HG02981 (cell line): ENCODE measurements around the gene CYP4F22.
"Not testable (repeated sequence)": the region's sequence is repeated elsewhere in the genome, so short reads cannot be mapped to it uniquely, and the experiment has no call there.

Experiments used
- ATAC-seq: cut with Tn5 transposase; IDR thresholded peaks from one replicate; pipeline ENCODE4 v1.9.1; 2021; ENCODE audit warnings: mild to moderate bottlenecking, moderate library complexity; ENCODE audit not compliant: unreplicated experiment

Gene CYP4F22

GRCh38 chr19:15564534-15565168 lies 56.3 kb downstream of the CYP4F22 start:
- ATAC-seq, result no peak

GRCh38 chr19:15570420-15570819 lies 62.1 kb downstream of the CYP4F22 start:
- ATAC-seq, result no peak

GRCh38 chr19:15575406-15575805 lies 67.1 kb downstream of the CYP4F22 start:
- ATAC-seq, result no peak

- no peak for ATAC-seq
These were observed 68.3 kb downstream of the CYP4F22 start for GRCh38 chr19:15576526-15577156.

- no peak for ATAC-seq
These were observed 69.0 kb downstream of the CYP4F22 start for GRCh38 chr19:15577184-15577771.

GRCh38 chr19:15583346-15583745 lies 75.0 kb downstream of the CYP4F22 start:
- no peak for ATAC-seq

- ATAC-seq, result no peak
These were observed 75.8 kb downstream of the CYP4F22 start for GRCh38 chr19:15584095-15584494.

- no peak for ATAC-seq
These were observed 76.3 kb downstream of the CYP4F22 start for GRCh38 chr19:15584541-15585115.

GRCh38 chr19:15587663-15588062 lies 79.3 kb downstream of the CYP4F22 start:
- ATAC-seq, result no peak

- ATAC-seq, result no peak
These were observed 79.9 kb downstream of the CYP4F22 start for GRCh38 chr19:15588265-15588664.

- no peak for ATAC-seq
These were observed 81.6 kb downstream of the CYP4F22 start for GRCh38 chr19:15589760-15590451.

GRCh38 chr19:15591796-15592195 lies 83.5 kb downstream of the CYP4F22 start:
- no peak for ATAC-seq

- not testable (repeated sequence) for ATAC-seq
These were observed 84.2 kb downstream of the CYP4F22 start for GRCh38 chr19:15592506-15592905.

GRCh38 chr19:15593766-15594165 lies 85.4 kb downstream of the CYP4F22 start:
- ATAC-seq, result not testable (repeated sequence)

- ATAC-seq, result no peak
These were observed 86.7 kb downstream of the CYP4F22 start for GRCh38 chr19:15595069-15595468.
